ENCODE data around the gene LARP4B. TPM values are rescaled to one million over a fixed set of nuclear protein-coding genes. Genes with fewer than 3 reads are reported as not detected.

Gene LARP4B
- total RNA-seq, 1 donor from 2014 or later: 33.1 TPM

- H3K4me1 Mint-ChIP-seq: peaks cover 11% of the 10 kb centered on the region
- Histone ChIP-seq H4K20me1 (ENCODE audit: low read depth) (no peaks in the 10 kb centered on the region), H3F3A (ENCODE audit: low read depth) (peaks cover 3% of the 10 kb centered on the region), H3K4me1 (peaks cover 3% of the 10 kb centered on the region), H3K9ac (no peak overlapping the region), H3K4me2 (no peak overlapping the region), H3K9me3 (ENCODE audit: low read depth) (peaks cover 6% of the 10 kb centered on the region), H3K4me3 (no peak overlapping the region), H3K79me2 (ENCODE audit: low read depth) (no peaks in the 10 kb centered on the region), H3K27me3 (no peaks in the 10 kb centered on the region), H3K36me3 (no peaks in the 10 kb centered on the region), H2AFZ (replicated peaks) (no peak overlapping the region), H3K27ac (no peak overlapping the region)
- peaks cover 27% of the 10 kb centered on the region for H3K36me3 Mint-ChIP-seq
- no peak overlapping the region for H3K4me3 Mint-ChIP-seq
- H3K9me3 Mint-ChIP-seq: peaks cover 38% of the 10 kb centered on the region
- H3K27me3 Mint-ChIP-seq (ENCODE audit: insufficient read depth, low read depth): peaks cover 2% of the 10 kb centered on the region
- H3K27ac Mint-ChIP-seq: no peak overlapping the region
- TF ChIP-seq EZH2phosphoT487 (IDR thresholded peaks at IDR 0.05): no peak
- peak; percentile 55 for TF ChIP-seq CTCF (IDR thresholded peaks at IDR 0.05)
- peak; percentile 55 for DNase-seq (ENCODE audit: low spot score)
Measured at GRCh38 chr10:794382-794956, 137.0 kb downstream of the LARP4B start.

GRCh38 chr10:792792-793100 is 138.8 kb downstream of the LARP4B start:
- Mint-ChIP-seq H3K27ac (no peak overlapping the region), H3K4me3 (no peak overlapping the region), H3K9me3 (peaks cover 26% of the 10 kb centered on the region), H3K4me1 (peaks cover 16% of the 10 kb centered on the region), H3K27me3 (ENCODE audit: insufficient read depth, low read depth) (peaks cover 2% of the 10 kb centered on the region), H3K36me3 (peaks cover 25% of the 10 kb centered on the region)
- H3K36me3 ChIP-seq: no peaks in the 10 kb centered on the region
- no peak overlapping the region for H3K27ac ChIP-seq
- H3K4me3 ChIP-seq: no peak overlapping the region
- H3F3A ChIP-seq (ENCODE audit: low read depth): peaks cover 3% of the 10 kb centered on the region
- H3K79me2 ChIP-seq (ENCODE audit: low read depth): no peaks in the 10 kb centered on the region
- no peak overlapping the region for H2AFZ ChIP-seq (replicated peaks)
- no peaks in the 10 kb centered on the region for H3K9me3 ChIP-seq (ENCODE audit: low read depth)
- no peak for DNase-seq (ENCODE audit: low spot score)
- no peaks in the 10 kb centered on the region for H4K20me1 ChIP-seq (ENCODE audit: low read depth)
- H3K4me1 ChIP-seq: peaks cover 8% of the 10 kb centered on the region
- H3K4me2 ChIP-seq: no peak overlapping the region
- TF ChIP-seq EZH2phosphoT487 (IDR thresholded peaks at IDR 0.05) (no peak), EZH2 (IDR thresholded peaks at IDR 0.05) (no peak), CTCF (IDR thresholded peaks at IDR 0.05) (no peak)
- no peak overlapping the region for H3K9ac ChIP-seq
- H3K27me3 ChIP-seq: no peaks in the 10 kb centered on the region

GRCh38 chr10:792083-792791 is 139.3 kb downstream of the LARP4B start:
- Mint-ChIP-seq H3K9me3 (peaks cover 21% of the 10 kb centered on the region), H3K27ac (no peak overlapping the region), H3K36me3 (peaks cover 20% of the 10 kb centered on the region), H3K4me3 (no peak overlapping the region), H3K27me3 (ENCODE audit: insufficient read depth, low read depth) (peaks cover 2% of the 10 kb centered on the region), H3K4me1 (peaks cover 17% of the 10 kb centered on the region)
- Histone ChIP-seq H3K4me3 (no peak overlapping the region), H3F3A (ENCODE audit: low read depth) (peaks cover 3% of the 10 kb centered on the region), H3K79me2 (ENCODE audit: low read depth) (no peaks in the 10 kb centered on the region), H3K27me3 (no peaks in the 10 kb centered on the region), H3K4me2 (no peak overlapping the region), H3K27ac (no peak overlapping the region), H4K20me1 (ENCODE audit: low read depth) (no peaks in the 10 kb centered on the region), H3K9ac (no peak overlapping the region), H2AFZ (replicated peaks) (no peak overlapping the region), H3K36me3 (no peaks in the 10 kb centered on the region), H3K4me1 (peaks cover 8% of the 10 kb centered on the region), H3K9me3 (ENCODE audit: low read depth) (no peaks in the 10 kb centered on the region)
- no peak for DNase-seq (ENCODE audit: low spot score)
- TF ChIP-seq CTCF (IDR thresholded peaks at IDR 0.05): no peak
- TF ChIP-seq EZH2phosphoT487 (IDR thresholded peaks at IDR 0.05): no peak
- no peak for TF ChIP-seq EZH2 (IDR thresholded peaks at IDR 0.05)

Data from neural progenitor cell (in vitro differentiated cells).